Glomerular endothelial cell (primary cell): ENCODE results near the gene DAAM2. TPM values are rescaled to one million over a fixed set of nuclear protein-coding genes. Genes with fewer than 3 reads are reported as not detected.

Experiments used
- DNase-seq: peaks from one replicate; pipeline ENCODE4 v3.0.0-alpha.2; 2011; ENCODE audit warnings: low read depth, low spot score; ENCODE audit errors: extremely low read depth
- total RNA-seq: library from RNA; depleted of rRNA; stranded (reverse); fragments of >200 nt; gene quantifications from 2 replicates; pipeline ENCODE4 v1.2.3, GENCODE V29; 2015

The DAAM2 gene
- total RNA-seq, 1 donor from 2014 or later: 1.2 TPM

GRCh38 chr6:39924283-39924682 lies 132.1 kb downstream of the DAAM2 start:
- no peak for DNase-seq

GRCh38 chr6:39925191-39925930 lies 133.2 kb downstream of the DAAM2 start:
- no peak for DNase-seq

GRCh38 chr6:39925931-39926290 lies 133.7 kb downstream of the DAAM2 start:
- DNase-seq: no peak

GRCh38 chr6:39926668-39927067 lies 134.5 kb downstream of the DAAM2 start:
- DNase-seq: no peak

- no peak for DNase-seq
Measured at GRCh38 chr6:39927159-39927558, 135.0 kb downstream of the DAAM2 start.

GRCh38 chr6:39929039-39929732 lies 137.0 kb downstream of the DAAM2 start:
- DNase-seq: no peak

- DNase-seq: no peak
Measured at GRCh38 chr6:39929733-39930461, 137.7 kb downstream of the DAAM2 start.

GRCh38 chr6:39930540-39930939 lies 138.4 kb downstream of the DAAM2 start:
- no peak for DNase-seq

GRCh38 chr6:39931607-39932006 lies 139.4 kb downstream of the DAAM2 start:
- no peak for DNase-seq

GRCh38 chr6:39932386-39932910 lies 140.3 kb downstream of the DAAM2 start:
- DNase-seq: no peak

GRCh38 chr6:39933669-39934130 lies 141.5 kb downstream of the DAAM2 start:
- no peak for DNase-seq

GRCh38 chr6:39934131-39934757 lies 142.1 kb downstream of the DAAM2 start, which contains the start of gene MOCS1:
TSS of gene MOCS1 (minus strand) at chr6:39934462. CDS start at chr6:39934417, 45 bp downstream.
- DNase-seq: no peak

GRCh38 chr6:39935241-39935640 lies 143.1 kb downstream of the DAAM2 start:
- no peak for DNase-seq

GRCh38 chr6:39936857-39937256 lies 144.7 kb downstream of the DAAM2 start:
- no peak for DNase-seq

GRCh38 chr6:39937686-39938333 lies 145.6 kb downstream of the DAAM2 start:
- no peak for DNase-seq

- no peak for DNase-seq
Measured at GRCh38 chr6:39938773-39939654, 146.8 kb downstream of the DAAM2 start.

- DNase-seq: no peak
Measured at GRCh38 chr6:39941138-39941537, 149.0 kb downstream of the DAAM2 start.

GRCh38 chr6:39941820-39942219 lies 149.6 kb downstream of the DAAM2 start:
- no peak for DNase-seq

- DNase-seq: no peak
Measured at GRCh38 chr6:39942903-39943580, 150.9 kb downstream of the DAAM2 start.
